Lung (tissue), 12 donors: ENCODE results near the gene ZBTB42. TPM values are rescaled to one million over a fixed set of nuclear protein-coding genes. Genes with fewer than 3 reads are reported as not detected.

Experiments
- ATAC-seq: fragments of 200-7000 bp; cut with Tn5 transposase; one replicate; pipeline ENCODE4 v1.9.1; 2020; ENCODE audit warnings: moderate number of reproducible peaks; ENCODE audit not compliant: insufficient read depth, low FRiP score
- DNase-seq, 3 donors: peaks; one replicate each; pipeline ENCODE4 v3.0.0-alpha.2; 2013 to 2017
- H3K27ac ChIP-seq, 2 donors: one replicate each; pipeline ENCODE4 v1.5.1; 2013; ENCODE audit warnings: mild to moderate bottlenecking in 2 of 2, moderate library complexity in 2 of 2, control low read depth in 1 of 2, inconsistent platforms in 1 of 2, low read depth in 1 of 2, low read length in 1 of 2
- H3K27me3 ChIP-seq, 3 donors: one replicate each; pipeline ENCODE4 v1.5.1; 2013; ENCODE audit warnings: low read length in 2 of 3; ENCODE audit not compliant: control insufficient read depth in 3 of 3, insufficient read depth in 3 of 3
- H3K36me3 ChIP-seq, 4 donors: one replicate each; pipeline ENCODE4 v1.5.1; 2013; ENCODE audit warnings: low read length in 4 of 4, mild to moderate bottlenecking in 1 of 4, moderate library complexity in 1 of 4; ENCODE audit not compliant: control insufficient read depth in 4 of 4, insufficient read depth in 4 of 4
- H3K4me1 ChIP-seq, 5 donors: one replicate each; pipeline ENCODE4 v1.5.1; 2013; ENCODE audit warnings: low read length in 5 of 5, mild to moderate bottlenecking in 2 of 5, moderate library complexity in 1 of 5; ENCODE audit not compliant: control insufficient read depth in 5 of 5, insufficient read depth in 5 of 5
- H3K4me3 ChIP-seq: one replicate; pipeline ENCODE4 v1.5.1; 2013; ENCODE audit warnings: mild to moderate bottlenecking, control low read depth, moderate library complexity
- H3K9ac ChIP-seq, 2 donors: one replicate each; pipeline ENCODE4 v1.5.1; 2013; ENCODE audit warnings: low read length in 2 of 2, control low read depth in 1 of 2; ENCODE audit not compliant: insufficient read depth in 1 of 2
- H3K9me3 ChIP-seq, 4 donors: one replicate each; pipeline ENCODE4 v1.5.1; 2013; ENCODE audit warnings: low read length in 3 of 4, mild to moderate bottlenecking in 1 of 4, moderate library complexity in 1 of 4; ENCODE audit not compliant: control insufficient read depth in 4 of 4, insufficient read depth in 3 of 4
- WGBS, 2 donors: extraction: QIAGEN DNeasy Blood & Tissue Kit; methylation state at CpG; one replicate each; pipeline ENCODE4 v1.1.7; 2013; 5-methylcytosine and 5-hydroxymethylcytosine counted together
- polyA plus RNA-seq, 2 donors: library from polyadenylated mRNA; stranded (reverse); fragments of 200-250 nt; gene quantifications; one replicate each; pipeline ENCODE4 v1.2.1, GENCODE V29; 2013
- total RNA-seq, 2 donors: library from RNA; depleted of rRNA in 1 of 2; stranded (reverse); fragments of >200 nt in 1 of 2; gene quantifications; one replicate each; pipeline ENCODE4 v1.2.1, GENCODE V29; 2014 to 2021
- TF ChIP-seq, protein P1 (sequence below): IDR thresholded peaks from 2 replicates; pipeline ENCODE4 v1.5.1; 2012; ENCODE audit warnings: mild to moderate bottlenecking; ENCODE audit errors: control extremely low read depth, extremely low read depth
- donor health status: control.
- donor health status: control.
- donor health status: Bipolar disorder and iron deficiency.
- donor health status: healthy.
- donor health status: DM: yes; HTN: yes; CAD: no.

Gene ZBTB42
- total and polyA plus RNA-seq, 4 donors, result 10.2 to 18.6 (median 11.7) TPM

DNA sequence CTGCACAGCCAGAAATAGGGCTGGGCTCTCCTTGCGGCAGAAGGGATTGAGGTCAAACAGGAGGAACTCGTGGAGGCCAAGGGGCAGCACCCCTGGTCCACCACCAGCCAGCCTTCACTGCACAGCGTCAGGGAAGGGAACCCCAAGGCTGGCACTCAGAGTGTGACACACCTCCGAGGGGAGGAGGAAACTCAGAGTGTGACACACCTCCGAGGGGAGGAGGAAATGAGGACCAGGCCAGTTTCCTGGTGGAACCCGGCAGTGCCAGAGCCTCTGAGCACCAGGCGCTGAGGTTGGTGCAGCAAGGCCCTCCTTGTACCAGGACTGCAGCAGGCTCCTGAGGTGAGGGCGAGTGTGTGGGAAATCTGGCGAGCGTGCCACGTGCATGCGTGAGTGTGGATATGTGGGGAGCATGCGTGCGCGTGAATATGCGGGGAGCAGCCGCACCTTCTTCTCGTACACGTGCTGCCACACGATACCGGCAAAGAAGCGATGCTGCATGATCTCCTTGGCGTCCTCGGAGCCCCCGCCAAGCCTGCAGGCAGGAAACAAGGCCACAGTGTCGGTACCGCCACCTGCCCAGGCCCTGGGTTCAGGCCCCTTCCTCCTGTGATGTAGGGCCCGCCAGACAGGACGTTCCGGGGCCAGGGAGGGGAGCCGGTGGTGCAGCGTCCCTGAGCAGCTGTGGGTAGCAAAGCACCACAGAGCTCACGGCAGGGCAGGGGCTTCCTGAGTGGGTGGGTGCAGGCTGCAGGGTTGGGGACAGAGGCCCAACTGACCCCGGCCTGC is 28.8 kb upstream of the ZBTB42 start:
- no peak overlapping the region for H3K4me3 ChIP-seq
- H3K9ac ChIP-seq, result no peak overlapping the region
- no peaks in the 10 kb centered on the region for H3K27me3 ChIP-seq
- no peak overlapping the region for H3K27ac ChIP-seq
- DNase-seq (no peak), ATAC-seq (no peak)
- TF ChIP-seq, protein P1, sequence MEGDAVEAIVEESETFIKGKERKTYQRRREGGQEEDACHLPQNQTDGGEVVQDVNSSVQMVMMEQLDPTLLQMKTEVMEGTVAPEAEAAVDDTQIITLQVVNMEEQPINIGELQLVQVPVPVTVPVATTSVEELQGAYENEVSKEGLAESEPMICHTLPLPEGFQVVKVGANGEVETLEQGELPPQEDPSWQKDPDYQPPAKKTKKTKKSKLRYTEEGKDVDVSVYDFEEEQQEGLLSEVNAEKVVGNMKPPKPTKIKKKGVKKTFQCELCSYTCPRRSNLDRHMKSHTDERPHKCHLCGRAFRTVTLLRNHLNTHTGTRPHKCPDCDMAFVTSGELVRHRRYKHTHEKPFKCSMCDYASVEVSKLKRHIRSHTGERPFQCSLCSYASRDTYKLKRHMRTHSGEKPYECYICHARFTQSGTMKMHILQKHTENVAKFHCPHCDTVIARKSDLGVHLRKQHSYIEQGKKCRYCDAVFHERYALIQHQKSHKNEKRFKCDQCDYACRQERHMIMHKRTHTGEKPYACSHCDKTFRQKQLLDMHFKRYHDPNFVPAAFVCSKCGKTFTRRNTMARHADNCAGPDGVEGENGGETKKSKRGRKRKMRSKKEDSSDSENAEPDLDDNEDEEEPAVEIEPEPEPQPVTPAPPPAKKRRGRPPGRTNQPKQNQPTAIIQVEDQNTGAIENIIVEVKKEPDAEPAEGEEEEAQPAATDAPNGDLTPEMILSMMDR, result no peak
- 87 to 89% methylated on average over 34 of the region's 34 CpGs for WGBS, 2 donors
- H3K4me1 ChIP-seq, result peaks cover 0 to 14% (median 5%) of the 10 kb centered on the region in 5 donors
- H3K9me3 ChIP-seq, result peaks cover 0 to 7% (median 0%) of the 10 kb centered on the region in 4 donors
- peaks cover 8 to 56% (median 25%) of the 10 kb centered on the region in 4 donors for H3K36me3 ChIP-seq

DNA sequence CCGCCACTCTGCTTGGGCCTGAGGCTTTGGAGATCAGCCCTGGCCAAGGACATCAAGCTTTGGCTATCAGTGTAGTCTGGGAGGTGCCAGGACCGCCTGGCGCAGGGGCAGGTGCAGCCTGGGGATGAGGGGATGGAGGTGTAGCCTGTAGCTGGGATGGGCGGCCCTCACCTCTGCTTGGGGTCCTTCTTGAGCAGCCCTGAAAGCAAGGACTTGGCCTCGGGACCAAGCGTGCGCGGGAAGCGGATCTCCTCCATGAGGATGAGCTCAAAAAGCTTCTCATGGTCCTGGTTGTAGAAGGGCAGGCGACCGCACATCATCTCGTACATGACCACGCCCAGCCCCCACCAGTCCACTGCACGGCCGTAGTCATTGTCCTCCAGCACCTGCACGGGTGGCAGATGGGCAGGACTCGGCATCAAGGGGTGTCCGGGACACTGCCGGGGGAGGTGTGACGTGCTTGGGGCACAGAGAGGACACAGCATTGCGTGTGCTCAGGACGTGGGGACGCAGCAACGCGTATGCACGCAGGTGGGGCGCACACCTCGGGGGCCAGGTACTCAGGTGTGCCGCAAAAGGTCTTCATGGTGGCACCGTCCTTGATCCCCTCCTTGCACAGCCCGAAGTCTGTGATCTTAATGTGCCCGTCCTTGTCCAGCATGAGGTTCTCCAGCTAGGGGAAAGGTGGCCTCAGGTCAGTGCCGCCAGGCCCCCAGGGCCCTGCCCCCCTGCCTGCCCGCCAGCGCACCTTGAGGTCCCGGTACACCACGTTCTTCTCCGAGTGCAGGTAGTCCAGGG is 28.0 kb upstream of the ZBTB42 start:
- H3K36me3 ChIP-seq, result peaks cover 8 to 62% (median 28%) of the 10 kb centered on the region in 4 donors
- WGBS, 2 donors, result 94 to 97% methylated on average over 33 to 38 of the region's 38 CpGs
- ATAC-seq, result no peak
- no peaks in the 10 kb centered on the region for H3K27me3 ChIP-seq
- TF ChIP-seq, protein P1, result no peak
- H3K4me1 ChIP-seq, result peaks cover 0 to 18% (median 5%) of the 10 kb centered on the region in 5 donors
- H3K9ac ChIP-seq, result no peak overlapping the region
- no peak overlapping the region for H3K4me3 ChIP-seq
- peaks cover 0 to 7% (median 0%) of the 10 kb centered on the region in 4 donors for H3K9me3 ChIP-seq
- H3K27ac ChIP-seq, result no peak overlapping the region
- DNase-seq, result no peak

- no peak overlapping the region for H3K4me3 ChIP-seq
- TF ChIP-seq, protein P1, result no peak
- H3K27ac ChIP-seq, result peak overlapping the region in 1 of 2 donors; percentile 28
- H3K9me3 ChIP-seq, result peaks cover 0 to 7% (median 0%) of the 10 kb centered on the region in 4 donors
- no peaks in the 10 kb centered on the region for H3K27me3 ChIP-seq
- no peak for DNase-seq
- H3K36me3 ChIP-seq, result peaks cover 8 to 67% (median 28%) of the 10 kb centered on the region in 4 donors
- 87 to 88% methylated on average over 42 to 46 of the region's 46 CpGs for WGBS, 2 donors
- no peak overlapping the region for H3K9ac ChIP-seq
- H3K4me1 ChIP-seq, result peaks cover 0 to 19% (median 3%) of the 10 kb centered on the region in 5 donors
- ATAC-seq, result no peak
These were observed 27.1 kb upstream of the ZBTB42 start for GRCh38 chr14:104773505-104774452.
